Loucy (cell line): ENCODE measurements around the gene DACT2.

Experiments used
- H2AFZ ChIP-seq: fragments of 200-600 bp; sonication (generic); 2 replicates; pipeline ENCODE4 v1.6.0; 2016; ENCODE audit warnings: antibody characterized with exemption, mild to moderate bottlenecking, low read length, moderate library complexity
- H3F3A ChIP-seq: fragments of 200-600 bp; 2 replicates; pipeline ENCODE4 v1.6.0; 2016; ENCODE audit warnings: antibody characterized with exemption, low read depth, mild to moderate bottlenecking
- H3K27me3 ChIP-seq: fragments of 200-600 bp; sonication (generic); 2 replicates; pipeline ENCODE4 v1.6.1; 2014; ENCODE audit warnings: low read length, mild to moderate bottlenecking; ENCODE audit not compliant: insufficient read depth, poor library complexity, severe bottlenecking
- H3K36me3 ChIP-seq: fragments of 200-600 bp; sonication (generic); 2 replicates; pipeline ENCODE4 v1.6.1; 2016; ENCODE audit warnings: low read length; ENCODE audit not compliant: insufficient read depth
- H3K4me1 ChIP-seq: fragments of 200-600 bp; sonication (generic); 2 replicates; pipeline ENCODE4 v1.5.1; 2014; ENCODE audit warnings: low read length, mild to moderate bottlenecking; ENCODE audit not compliant: insufficient read depth, poor library complexity, severe bottlenecking
- H3K4me2 ChIP-seq: fragments of 200-600 bp; sonication (generic); 2 replicates; pipeline ENCODE4 v1.6.0; 2014; ENCODE audit warnings: antibody characterized with exemption, low read length, low read depth, mild to moderate bottlenecking; ENCODE audit not compliant: poor library complexity, severe bottlenecking
- H3K4me3 ChIP-seq: fragments of 200-600 bp; sonication (generic); 2 replicates; pipeline ENCODE4 v1.5.1; 2014; ENCODE audit warnings: low read length, mild to moderate bottlenecking, mixed read lengths; ENCODE audit not compliant: poor library complexity, severe bottlenecking
- H3K79me2 ChIP-seq: fragments of 200-600 bp; sonication (generic); 2 replicates; pipeline ENCODE4 v1.6.1; 2014; ENCODE audit warnings: low read length; ENCODE audit not compliant: insufficient read depth
- H3K9ac ChIP-seq: fragments of 200-600 bp; sonication (generic); 2 replicates; pipeline ENCODE4 v1.6.0; 2014; ENCODE audit warnings: mild to moderate bottlenecking, low read depth, low read length, moderate library complexity; ENCODE audit not compliant: poor library complexity, severe bottlenecking
- H3K9me2 ChIP-seq: fragments of 200-600 bp; sonication (generic); replicated peaks from 2 replicates; pipeline ENCODE4 v1.6.1; 2016; ENCODE audit warnings: low read depth, low read length, mixed read lengths
- H3K9me3 ChIP-seq: fragments of 200-600 bp; sonication (generic); 2 replicates; pipeline ENCODE4 v1.6.1; 2014; ENCODE audit warnings: mild to moderate bottlenecking, antibody characterized with exemption, low read length, low read depth; ENCODE audit not compliant: insufficient read depth
- H4K20me1 ChIP-seq: fragments of 200-600 bp; sonication (generic); 2 replicates; pipeline ENCODE4 v1.6.0; 2014; ENCODE audit warnings: antibody characterized with exemption, low read length, mild to moderate bottlenecking; ENCODE audit not compliant: insufficient read depth, poor library complexity, severe bottlenecking
- EZH2phosphoT487 ChIP-seq: fragments of 200-600 bp; IDR thresholded peaks from 2 replicates; pipeline ENCODE4 v1.6.1; 2018; ENCODE audit warnings: antibody characterized with exemption, mild to moderate bottlenecking, moderate library complexity, borderline replicate concordance
- TF ChIP-seq, protein P1 (sequence below): fragments of 200-600 bp; sonication (generic); conservative IDR thresholded peaks from 2 replicates; pipeline ENCODE4 v1.5.1; 2014; ENCODE audit warnings: mild to moderate bottlenecking, antibody characterized with exemption, low read length

The DACT2 gene

DNA sequence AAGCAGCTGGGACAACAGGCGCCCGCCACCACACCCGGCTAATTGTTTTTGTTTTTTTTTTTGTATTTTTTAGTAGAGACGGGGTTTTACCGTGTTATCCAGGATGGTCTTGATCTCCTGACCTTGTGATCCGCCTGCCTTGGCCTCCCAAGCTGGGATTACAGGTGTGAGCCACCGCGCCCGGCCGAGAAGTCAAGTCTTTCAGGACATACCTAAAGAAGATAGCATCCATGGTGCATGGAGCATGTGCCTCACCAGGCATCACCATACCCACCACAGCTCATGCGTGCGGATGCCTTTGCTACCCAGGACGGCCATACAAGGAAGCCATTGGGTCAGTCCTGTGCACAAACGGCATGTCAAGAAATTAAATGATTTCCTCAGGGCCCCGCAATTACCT, 60.8 kb downstream of the DACT2 start:
- no peak overlapping the region for H3K9ac ChIP-seq
- TF ChIP-seq, protein P1, sequence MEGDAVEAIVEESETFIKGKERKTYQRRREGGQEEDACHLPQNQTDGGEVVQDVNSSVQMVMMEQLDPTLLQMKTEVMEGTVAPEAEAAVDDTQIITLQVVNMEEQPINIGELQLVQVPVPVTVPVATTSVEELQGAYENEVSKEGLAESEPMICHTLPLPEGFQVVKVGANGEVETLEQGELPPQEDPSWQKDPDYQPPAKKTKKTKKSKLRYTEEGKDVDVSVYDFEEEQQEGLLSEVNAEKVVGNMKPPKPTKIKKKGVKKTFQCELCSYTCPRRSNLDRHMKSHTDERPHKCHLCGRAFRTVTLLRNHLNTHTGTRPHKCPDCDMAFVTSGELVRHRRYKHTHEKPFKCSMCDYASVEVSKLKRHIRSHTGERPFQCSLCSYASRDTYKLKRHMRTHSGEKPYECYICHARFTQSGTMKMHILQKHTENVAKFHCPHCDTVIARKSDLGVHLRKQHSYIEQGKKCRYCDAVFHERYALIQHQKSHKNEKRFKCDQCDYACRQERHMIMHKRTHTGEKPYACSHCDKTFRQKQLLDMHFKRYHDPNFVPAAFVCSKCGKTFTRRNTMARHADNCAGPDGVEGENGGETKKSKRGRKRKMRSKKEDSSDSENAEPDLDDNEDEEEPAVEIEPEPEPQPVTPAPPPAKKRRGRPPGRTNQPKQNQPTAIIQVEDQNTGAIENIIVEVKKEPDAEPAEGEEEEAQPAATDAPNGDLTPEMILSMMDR = no peak
- no peak for TF ChIP-seq EZH2phosphoT487

DNA sequence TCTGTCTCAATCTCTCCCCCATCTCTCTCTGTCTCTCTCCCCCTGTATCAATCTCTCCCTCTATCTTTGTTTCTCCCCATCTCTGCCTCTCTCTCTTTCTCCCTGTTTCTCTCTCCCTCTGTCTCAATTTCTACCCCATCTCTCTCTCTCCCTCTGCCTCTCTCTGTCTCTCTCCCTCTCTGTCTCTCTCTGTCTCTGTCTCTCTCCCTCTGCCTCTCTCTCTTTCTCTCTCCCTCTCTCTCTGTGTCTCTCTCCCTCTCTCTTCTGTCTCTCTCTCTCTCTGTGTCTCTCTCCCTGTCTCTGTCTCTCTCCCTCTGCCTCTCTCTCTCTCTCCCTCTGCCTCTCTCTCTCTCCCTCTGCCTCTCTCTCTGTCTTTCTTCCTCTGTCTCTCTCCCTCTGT, 62.6 kb downstream of the DACT2 start:
- Histone ChIP-seq H3F3A (no peaks in the 10 kb centered on the region), H3K9me2 (no peaks in the 10 kb centered on the region), H3K4me3 (no peak overlapping the region), H4K20me1 (no peaks in the 10 kb centered on the region), H3K79me2 (no peaks in the 10 kb centered on the region), H3K27me3 (no peaks in the 10 kb centered on the region), H3K36me3 (no peaks in the 10 kb centered on the region), H3K4me2 (no peak overlapping the region), H3K4me1 (no peaks in the 10 kb centered on the region), H2AFZ (no peak overlapping the region), H3K9ac (no peak overlapping the region), H3K9me3 (peaks cover 10% of the 10 kb centered on the region; the same call in 1 of the 2 replicates)
- TF ChIP-seq, protein P1 = no peak
- no peak for TF ChIP-seq EZH2phosphoT487

More for the DNA sequence above, 60.8 kb downstream of the DACT2 start:
- Histone ChIP-seq H4K20me1 (no peaks in the 10 kb centered on the region), H3K9me3 (peaks cover 10% of the 10 kb centered on the region; the same call in 1 of the 2 replicates), H3K4me3 (no peak overlapping the region), H3K4me2 (no peak overlapping the region), H3K4me1 (no peaks in the 10 kb centered on the region), H3K79me2 (no peaks in the 10 kb centered on the region), H2AFZ (no peak overlapping the region), H3K27me3 (no peaks in the 10 kb centered on the region), H3K36me3 (no peaks in the 10 kb centered on the region), H3K9me2 (no peaks in the 10 kb centered on the region), H3F3A (no peaks in the 10 kb centered on the region)
